Measurements from ENCODE around the gene MLXIP. TPM values are rescaled to one million over a fixed set of nuclear protein-coding genes. Genes with fewer than 3 reads are reported as not detected.

The MLXIP gene
- total RNA-seq, 1 donor from 2014 or later = 54.5 TPM

- Mint-ChIP-seq H3K4me1 (ENCODE audit: unreplicated experiment) (peaks cover 49% of the 10 kb centered on the region), H3K27me3 (ENCODE audit: unreplicated experiment) (no peaks in the 10 kb centered on the region), H3K27ac (ENCODE audit: unreplicated experiment) (peak overlapping the region; percentile 27), H3K9me3 (ENCODE audit: unreplicated experiment) (no peaks in the 10 kb centered on the region), H3K36me3 (ENCODE audit: unreplicated experiment) (no peaks in the 10 kb centered on the region), H3K4me3 (ENCODE audit: unreplicated experiment) (no peak overlapping the region)
- no peak for TF ChIP-seq CTCF (IDR thresholded peaks at IDR 0.05)
- DNase-seq (ENCODE audit: extremely low spot score, unreplicated experiment) = no peak
Observed at GRCh38 chr12:122096014-122096413, 17.5 kb downstream of the MLXIP start.

GRCh38 chr12:122096591-122097149 is 18.1 kb downstream of the MLXIP start:
- Mint-ChIP-seq H3K27me3 (ENCODE audit: unreplicated experiment) (no peaks in the 10 kb centered on the region), H3K4me3 (ENCODE audit: unreplicated experiment) (no peak overlapping the region), H3K4me1 (ENCODE audit: unreplicated experiment) (peaks cover 45% of the 10 kb centered on the region), H3K27ac (ENCODE audit: unreplicated experiment) (peak overlapping the region; percentile 27), H3K9me3 (ENCODE audit: unreplicated experiment) (no peaks in the 10 kb centered on the region), H3K36me3 (ENCODE audit: unreplicated experiment) (no peaks in the 10 kb centered on the region)
- no peak for DNase-seq (ENCODE audit: extremely low spot score, unreplicated experiment)
- no peak for TF ChIP-seq CTCF (IDR thresholded peaks at IDR 0.05)

- Mint-ChIP-seq H3K4me3 (ENCODE audit: unreplicated experiment) (no peak overlapping the region), H3K27ac (ENCODE audit: unreplicated experiment) (peak overlapping the region; percentile 72)
Observed at GRCh38 chr12:122097584-122097926, 19.0 kb downstream of the MLXIP start.

GRCh38 chr12:122097927-122098756 is 19.6 kb downstream of the MLXIP start:
- H3K27ac Mint-ChIP-seq (ENCODE audit: unreplicated experiment) = peak overlapping the region; percentile 72
- no peak for TF ChIP-seq CTCF (IDR thresholded peaks at IDR 0.05)
- peaks cover 50% of the 10 kb centered on the region for H3K4me1 Mint-ChIP-seq (ENCODE audit: unreplicated experiment)
- no peaks in the 10 kb centered on the region for H3K27me3 Mint-ChIP-seq (ENCODE audit: unreplicated experiment)
- H3K36me3 Mint-ChIP-seq (ENCODE audit: unreplicated experiment) = peaks cover 2% of the 10 kb centered on the region
- H3K4me3 Mint-ChIP-seq (ENCODE audit: unreplicated experiment) = no peak overlapping the region
- peaks cover 3% of the 10 kb centered on the region for H3K9me3 Mint-ChIP-seq (ENCODE audit: unreplicated experiment)
- DNase-seq (ENCODE audit: extremely low spot score, unreplicated experiment) = no peak

More at GRCh38 chr12:122097584-122097926, 19.0 kb downstream of the MLXIP start:
- H3K27me3 Mint-ChIP-seq (ENCODE audit: unreplicated experiment) = no peaks in the 10 kb centered on the region
- H3K9me3 Mint-ChIP-seq (ENCODE audit: unreplicated experiment) = peaks cover 2% of the 10 kb centered on the region
- DNase-seq (ENCODE audit: extremely low spot score, unreplicated experiment) = no peak
- TF ChIP-seq CTCF (IDR thresholded peaks at IDR 0.05) = no peak
- peaks cover 2% of the 10 kb centered on the region for H3K36me3 Mint-ChIP-seq (ENCODE audit: unreplicated experiment)
- H3K4me1 Mint-ChIP-seq (ENCODE audit: unreplicated experiment) = peaks cover 48% of the 10 kb centered on the region

GRCh38 chr12:122099280-122099749 is 20.8 kb downstream of the MLXIP start:
- no peak overlapping the region for H3K27ac Mint-ChIP-seq (ENCODE audit: unreplicated experiment)
- DNase-seq (ENCODE audit: extremely low spot score, unreplicated experiment) = no peak
- no peak for TF ChIP-seq CTCF (IDR thresholded peaks at IDR 0.05)
- peaks cover 50% of the 10 kb centered on the region for H3K4me1 Mint-ChIP-seq (ENCODE audit: unreplicated experiment)
- H3K36me3 Mint-ChIP-seq (ENCODE audit: unreplicated experiment) = peaks cover 2% of the 10 kb centered on the region
- H3K27me3 Mint-ChIP-seq (ENCODE audit: unreplicated experiment) = no peaks in the 10 kb centered on the region
- H3K9me3 Mint-ChIP-seq (ENCODE audit: unreplicated experiment) = peaks cover 3% of the 10 kb centered on the region
- H3K4me3 Mint-ChIP-seq (ENCODE audit: unreplicated experiment) = no peak overlapping the region
